H1 (cell line): ENCODE measurements around the gene AFF1. TPM values are rescaled to one million over a fixed set of nuclear protein-coding genes. Genes with fewer than 3 reads are reported as not detected.
A peak's percentile ranks its signal among the peaks of the same experiment; 100 is the strongest.

Experiments used
- CTCF ChIA-PET: fragments of 300-600 bp; sonication (Branson Sonifier 250); formaldehyde crosslinking; loops from one replicate; lab custom pipeline; 2021; ENCODE audit not compliant: partially characterized antibody; lab: Charles Lee
- POLR2A ChIA-PET: fragments of 300-600 bp; sonication (Branson Sonifier 250); formaldehyde crosslinking; loops from one replicate; lab custom pipeline; 2021; ENCODE audit warnings: inconsistent platforms; ENCODE audit not compliant: partially characterized antibody; lab: Charles Lee
- DNase-seq, 2 experiments: peaks; one replicate each; pipeline versions ENCODE4 v3.0.0 to v3.0.0-alpha.2; 2010 to 2022; ENCODE audit warnings: low spot score in 2 of 2, low read depth in 1 of 2, mixed read lengths in 1 of 2
- FAIRE-seq: peaks from 2 replicates; lab custom pipeline; 2011; peaks lifted over from hg19 to GRCh38; lab: Jason Lieb, UNC
- H2AFZ ChIP-seq: 2 replicates; pipeline ENCODE4 v1.8.1; 2012; ENCODE audit warnings: low read length, inconsistent platforms
- H2AK5ac ChIP-seq: 2 replicates; pipeline ENCODE4 v1.6.1; 2013; ENCODE audit warnings: low read depth, low read length
- H2BK120ac ChIP-seq: replicated peaks from 2 replicates; pipeline ENCODE3; 2013; ENCODE audit warnings: low read depth, low read length, inconsistent platforms
- H2BK12ac ChIP-seq: 2 replicates; pipeline ENCODE4 v1.6.1; 2013; ENCODE audit warnings: low read depth, low read length
- H2BK15ac ChIP-seq: 2 replicates; pipeline ENCODE4 v1.6.1; 2013; ENCODE audit warnings: low read length
- H2BK20ac ChIP-seq: 2 replicates; pipeline ENCODE4 v1.6.1; 2013; ENCODE audit warnings: low read length
- H2BK5ac ChIP-seq: 2 replicates; pipeline ENCODE4 v1.6.1; 2013; ENCODE audit warnings: low read depth, low read length
- H3K14ac ChIP-seq: 2 replicates; pipeline ENCODE4 v1.6.1; 2013; ENCODE audit warnings: inconsistent platforms; ENCODE audit not compliant: insufficient read length
- H3K18ac ChIP-seq: 2 replicates; pipeline ENCODE4 v1.6.1; 2013; ENCODE audit warnings: low read length; ENCODE audit errors: extremely low read depth
- H3K23ac ChIP-seq: 2 replicates; pipeline ENCODE4 v1.6.1; 2013; ENCODE audit warnings: inconsistent platforms; ENCODE audit not compliant: insufficient read length
- H3K23me2 ChIP-seq: 2 replicates; pipeline ENCODE4 v1.6.1; 2013; ENCODE audit warnings: low read depth, low read length
- H3K27ac ChIP-seq: 2 replicates; pipeline ENCODE4 v1.6.1; 2011; ENCODE audit warnings: low read depth, low read length, inconsistent platforms
- H3K27me3 ChIP-seq, 4 experiments: replicated peaks in 1 of 4; 1 replicate in 1 of 4; 2 replicates in 3 of 4; pipeline versions ENCODE4 v1.6.1 to v1.8.1; 2011 to 2013; ENCODE audit warnings: low read length in 3 of 4, mild to moderate bottlenecking in 3 of 4, inconsistent platforms in 2 of 4, mixed read lengths in 2 of 4, moderate library complexity in 1 of 4; ENCODE audit not compliant: control insufficient read depth in 3 of 4, insufficient read depth in 3 of 4; ENCODE audit errors: extremely low read depth in 1 of 4
- H3K36me3 ChIP-seq, 4 experiments: 2 replicates each; pipeline versions ENCODE4 v1.6.1 to v1.8.1; 2011 to 2013; ENCODE audit warnings: mild to moderate bottlenecking in 4 of 4, low read length in 3 of 4, moderate library complexity in 2 of 4, control low read depth in 1 of 4, inconsistent platforms in 1 of 4; ENCODE audit not compliant: insufficient read depth in 4 of 4, control insufficient read depth in 2 of 4
- H3K4ac ChIP-seq: replicated peaks from 2 replicates; pipeline ENCODE3; 2013; ENCODE audit warnings: low read length, low read depth, mixed read lengths, inconsistent platforms; ENCODE audit not compliant: insufficient read length
- H3K4me1 ChIP-seq, 4 experiments: replicated peaks in 1 of 4; 1 replicate in 1 of 4; 2 replicates in 3 of 4; pipeline versions ENCODE4 v1.6.1 to v1.8.1; 2011 to 2013; ENCODE audit warnings: low read length in 3 of 4, inconsistent platforms in 2 of 4, mixed read lengths in 1 of 4; ENCODE audit not compliant: insufficient read depth in 4 of 4, control insufficient read depth in 3 of 4
- H3K4me2 ChIP-seq, 2 experiments: 2 replicates each; pipeline versions ENCODE4 v1.6.1 to v1.8.1; 2011 to 2013; ENCODE audit warnings: low read depth in 2 of 2, low read length in 2 of 2, control low read depth in 1 of 2, inconsistent platforms in 1 of 2, mild to moderate bottlenecking in 1 of 2; ENCODE audit not compliant: insufficient read depth in 1 of 2
- H3K4me3 ChIP-seq, 4 experiments: fragments of 200-600, 300-600 bp in 1 of 4; sonication (generic), shearing (Covaris generic), sonication (Bioruptor Twin) in 1 of 4; 2 replicates each; pipeline versions ENCODE4 v1.5.1 to v1.8.1; 2011 to 2016; ENCODE audit warnings: low read length in 4 of 4, low read depth in 3 of 4, control low read depth in 2 of 4, inconsistent platforms in 2 of 4, mild to moderate bottlenecking in 2 of 4, mixed read lengths in 1 of 4, moderate library complexity in 1 of 4; ENCODE audit not compliant: insufficient read depth in 2 of 4; ENCODE audit errors: extremely low read depth in 1 of 4
- H3K56ac ChIP-seq: replicated peaks from 2 replicates; pipeline ENCODE3; 2013; ENCODE audit warnings: low read depth, mild to moderate bottlenecking, mixed read lengths, low read length, inconsistent platforms; ENCODE audit not compliant: insufficient read length
- H3K79me1 ChIP-seq: 2 replicates; pipeline ENCODE4 v1.6.1; 2013; ENCODE audit warnings: low read depth, low read length, control low read depth
- H3K79me2 ChIP-seq, 2 experiments: 2 replicates each; pipeline versions ENCODE4 v1.6.1 to v1.8.1; 2012 to 2013; ENCODE audit warnings: low read length in 2 of 2, mild to moderate bottlenecking in 2 of 2, inconsistent platforms in 1 of 2; ENCODE audit not compliant: insufficient read depth in 2 of 2, control insufficient read depth in 1 of 2
- H3K9ac ChIP-seq, 4 experiments: replicated peaks in 1 of 4; 1 replicate in 1 of 4; 2 replicates in 3 of 4; pipeline versions ENCODE4 v1.6.1 to v1.8.1; 2011 to 2013; ENCODE audit warnings: low read depth in 3 of 4, low read length in 3 of 4, control low read depth in 2 of 4, mild to moderate bottlenecking in 2 of 4, moderate library complexity in 2 of 4, inconsistent platforms in 1 of 4; ENCODE audit errors: extremely low read depth in 1 of 4
- H3K9me3 ChIP-seq, 2 experiments: 2 replicates each; pipeline versions ENCODE4 v1.6.1 to v1.8.1; 2012 to 2013; ENCODE audit warnings: mild to moderate bottlenecking in 2 of 2, moderate library complexity in 2 of 2, control low read depth in 1 of 2, inconsistent platforms in 1 of 2, low read depth in 1 of 2, low read length in 1 of 2, mixed read lengths in 1 of 2; ENCODE audit not compliant: insufficient read depth in 2 of 2
- H4K20me1 ChIP-seq, 2 experiments: replicated peaks in 1 of 2; 2 replicates each; pipeline versions ENCODE3 to v1.8.1; 2011 to 2013; ENCODE audit warnings: inconsistent platforms in 2 of 2, low read length in 2 of 2, mild to moderate bottlenecking in 1 of 2; ENCODE audit not compliant: insufficient read depth in 2 of 2, control insufficient read depth in 1 of 2
- H4K5ac ChIP-seq: 2 replicates; pipeline ENCODE4 v1.6.1; 2013; ENCODE audit warnings: low read length, low read depth, mixed read lengths, inconsistent platforms; ENCODE audit not compliant: insufficient read length
- H4K8ac ChIP-seq: 2 replicates; pipeline ENCODE4 v1.8.0; 2013; ENCODE audit warnings: mild to moderate bottlenecking, moderate library complexity, low read length, inconsistent platforms; ENCODE audit not compliant: insufficient read depth; ENCODE audit errors: extremely low read depth
- H4K91ac ChIP-seq: replicated peaks from 2 replicates; pipeline ENCODE3; 2013; ENCODE audit warnings: low read length, mixed read lengths, inconsistent platforms; ENCODE audit not compliant: insufficient read length
- CEBPB ChIP-seq: IDR thresholded peaks from 2 replicates; pipeline ENCODE4 v1.6.1; 2012; ENCODE audit warnings: low read depth, low read length
- E2F6 ChIP-seq: IDR thresholded peaks from 2 replicates; pipeline ENCODE4 v1.6.1; 2012; ENCODE audit warnings: inconsistent platforms
- MAFK ChIP-seq: IDR thresholded peaks from 2 replicates; pipeline ENCODE4 v1.6.1; 2012; ENCODE audit warnings: low read depth, mild to moderate bottlenecking, improper control_type of control experiment, low read length
- NANOG ChIP-seq: IDR thresholded peaks from 2 replicates; pipeline ENCODE4 v1.6.1; 2011; ENCODE audit warnings: low read length, low read depth, mild to moderate bottlenecking, inconsistent platforms; ENCODE audit not compliant: insufficient read depth, poor library complexity, severe bottlenecking
- POLR2A ChIP-seq, 2 experiments: IDR thresholded peaks; 1 replicate in 1 of 2; 2 replicates in 1 of 2; pipeline ENCODE4 v1.6.1; 2011; ENCODE audit warnings: low read depth in 2 of 2, low read length in 2 of 2, mild to moderate bottlenecking in 2 of 2; ENCODE audit errors: control extremely low read depth in 1 of 2
- SAP30 ChIP-seq: fragments of 300-600 bp; sonication (generic); IDR thresholded peaks from 2 replicates; pipeline ENCODE4 v1.7.1; 2012; ENCODE audit warnings: low read length, moderate library complexity, mild to moderate bottlenecking, inconsistent platforms; ENCODE audit not compliant: insufficient read depth, insufficient replicate concordance
- SIN3A ChIP-seq, 2 experiments: IDR thresholded peaks in 1 of 2; conservative IDR thresholded peaks in 1 of 2; 2 replicates each; pipeline ENCODE4 v1.6.1; 2011 to 2012; ENCODE audit warnings: low read length in 2 of 2, improper control_type of control experiment in 1 of 2, low read depth in 1 of 2, mild to moderate bottlenecking in 1 of 2
- TAF7 ChIP-seq: optimal IDR thresholded peaks from 2 replicates; pipeline ENCODE3; 2011; ENCODE audit warnings: low read depth, mild to moderate bottlenecking, inconsistent platforms, low read length, moderate library complexity, borderline replicate concordance
- WGBS, 2 experiments: shearing (Covaris generic) in 1 of 2; methylation state at CpG; one replicate each; pipeline versions ENCODE4 v1.1.6 to v1.1.7; 2013 to 2015; ENCODE audit warnings: low lambda C conversion rate in 2 of 2, mixed read lengths in 2 of 2, inconsistent platforms in 1 of 2, low coverage in 1 of 2, missing lambda C conversion rate in 1 of 2; ENCODE audit not compliant: insufficient replicate concordance in 2 of 2, insufficient coverage in 1 of 2, insufficient read length in 1 of 2; ENCODE audit errors: extremely low coverage in 1 of 2, missing lambda C conversion rate in 1 of 2; 5-methylcytosine and 5-hydroxymethylcytosine counted together
- polyA plus RNA-seq, 7 experiments: library from polyadenylated mRNA; depleted of rRNA in 3 of 7; stranded (reverse) in 5 of 7; unstranded in 2 of 7; fragments of >200 nt in 5 of 7; fragments of 200-250 nt in 2 of 7; gene quantifications; 1 replicate in 5 of 7; 2 replicates in 1 of 7; 4 replicates in 1 of 7; pipeline versions ENCODE4 v1.2.1 to v1.2.3, GENCODE V29; 2011 to 2013; ENCODE audit warnings: missing spikeins in 2 of 7, mixed read lengths in 2 of 7
- total RNA-seq: library from RNA; stranded (reverse); fragmentation: NEBNext Ultra II Directional; extraction: Animal tissue kit (Norgen Biotek cat#: 25700); gene quantifications from 2 replicates; pipeline ENCODE4 v1.2.1, GENCODE V29; 2021

Gene AFF1
- total and polyA plus RNA-seq, 2 of the 8 experiments (the other 6 are each of a cell fraction or from before 2014, with no cell fraction given) = 14.8 to 85.5 TPM

DNA sequence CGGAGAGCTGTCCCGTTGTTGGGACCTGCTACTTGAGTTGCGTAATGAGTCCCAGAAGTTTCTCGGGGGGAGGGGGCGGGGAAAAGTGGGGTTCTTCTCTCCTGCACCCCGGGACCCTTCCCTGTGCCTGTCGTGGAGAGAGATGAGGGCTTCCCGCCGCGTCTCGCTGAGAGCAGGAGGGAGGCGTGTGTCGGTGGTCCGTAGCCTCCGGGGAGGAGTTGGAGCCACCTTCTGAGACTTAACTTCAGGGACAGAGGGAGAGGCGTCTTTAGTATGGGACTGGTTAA is 698 bp downstream of the AFF1 start:
- H4K8ac ChIP-seq = peak overlapping the region; percentile 86
- ChIA-PET CTCF (interaction anchor here (0.9 to 2.5 kb wide), 13 partner anchors 8 to 182 kb away, joined by 4 to 9 read pairs (median 5); no protein-coding TSS in a partner anchor), POLR2A (interaction anchor here (0.6 to 15.3 kb wide), 27 partner anchors 13 to 663 kb away, joined by 3 to 319 read pairs (median 4); partner anchors contain the start of gene KLHL8)
- H3K18ac ChIP-seq = peak overlapping the region; percentile 91
- peak overlapping the region; percentile 77 to 81 for H3K4me2 ChIP-seq
- peak overlapping the region; percentile 72 to 85 (median 80) for H3K9ac ChIP-seq
- peaks cover 0 to 5% (median 3%) of the 10 kb centered on the region in 4 experiments; a peak in 3 of 7 replicates for H3K4me1 ChIP-seq
- H4K91ac ChIP-seq = peak overlapping the region; percentile 63
- H3K36me3 ChIP-seq = no peaks in the 10 kb centered on the region
- peak overlapping the region; percentile 69 for H3K4ac ChIP-seq
- no peak overlapping the region for H2AK5ac ChIP-seq
- H3K23ac ChIP-seq = no peak overlapping the region
- TF ChIP-seq E2F6 (no peak), POLR2A (IDR thresholded peaks at IDR 0.05; ENCODE audit: control extremely low read depth in 1 of 2, low read depth in 2 of 2, low read length in 2 of 2) (peak in 1 of 2 experiments; percentile 55; a peak in 1 of 3 replicates), CEBPB (peak; percentile 85), MAFK (no peak), SAP30 (no peak), TAF7 (peak; percentile 62), NANOG (no peak), SIN3A (conservative IDR thresholded peaks at IDR 0.05 in 1 of 2, IDR thresholded peaks at IDR 0.05 in 1 of 2; ENCODE audit: low read depth in 1 of 2, low read length in 2 of 2) (0 out of 4 replicates have a peak, but pooled peaks of 1 of the 2 experiments have one; percentile 3)
- TF ChIP-seq, all 59 proteins: peak for 4
- Histone ChIP-seq H2BK120ac (no peak overlapping the region), H4K5ac (peak overlapping the region; percentile 78), H2BK20ac (no peak overlapping the region), H3K9me3 (no peaks in the 10 kb centered on the region), H3K79me2 (peaks cover 23 to 45% of the 10 kb centered on the region in 2 experiments), H2BK5ac (peak overlapping the region; percentile 90), H2BK15ac (no peak overlapping the region; the same call in 1 of the 2 replicates), H3K27ac (peak overlapping the region; percentile 81), H3K14ac (no peak overlapping the region), H2AFZ (no peak overlapping the region), H3K56ac (peak overlapping the region; percentile 47), H3K23me2 (peaks cover 4% of the 10 kb centered on the region; the same call in 1 of the 2 replicates), H3K79me1 (peaks cover 2% of the 10 kb centered on the region; the same call in 1 of the 2 replicates), H3K4me3 (peak overlapping the region; percentile 67 to 88 (median 80)), H2BK12ac (peak overlapping the region; percentile 64), H4K20me1 (peaks cover 3 to 5% of the 10 kb centered on the region in 2 experiments), H3K27me3 (no peaks in the 10 kb centered on the region)
- DNase-seq (no peak), FAIRE-seq (no peak)
- WGBS, 2 experiments = 2% methylated on average over 14 of the region's 16 CpGs; no CpG with 5 or more reads in 1 of the 2 experiments
